Measurements from ENCODE around the gene MYADML2.
"Not testable (repeated sequence)": the region's sequence is repeated elsewhere in the genome, so short reads cannot be mapped to it uniquely, and the experiment has no call there.

MYADML2 gene, protein sequence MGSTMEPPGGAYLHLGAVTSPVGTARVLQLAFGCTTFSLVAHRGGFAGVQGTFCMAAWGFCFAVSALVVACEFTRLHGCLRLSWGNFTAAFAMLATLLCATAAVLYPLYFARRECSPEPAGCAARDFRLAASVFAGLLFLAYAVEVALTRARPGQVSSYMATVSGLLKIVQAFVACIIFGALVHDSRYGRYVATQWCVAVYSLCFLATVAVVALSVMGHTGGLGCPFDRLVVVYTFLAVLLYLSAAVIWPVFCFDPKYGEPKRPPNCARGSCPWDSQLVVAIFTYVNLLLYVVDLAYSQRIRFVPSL

DNA sequence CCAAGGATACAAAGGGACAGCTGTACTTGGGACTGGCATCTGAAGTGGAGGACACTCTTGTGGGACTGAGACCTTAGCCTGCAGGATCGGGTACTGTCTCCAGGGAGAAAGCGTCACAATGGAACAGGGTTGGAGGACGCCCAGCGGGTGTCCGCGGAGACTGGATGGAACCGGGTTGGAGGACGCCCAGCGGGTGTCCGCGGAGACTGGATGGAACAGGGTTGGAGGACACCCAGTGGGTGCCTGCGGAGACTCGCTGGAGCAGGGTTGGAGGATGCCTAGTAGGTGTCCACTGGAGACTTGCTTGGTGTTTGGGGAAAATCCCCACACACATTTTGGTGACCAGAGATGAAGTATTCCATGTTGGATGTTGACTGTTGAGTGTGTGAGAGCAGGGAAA is at the start of gene MYADML2:
TSS of gene MYADML2 (minus strand) at position 45 of the 400 bp plus-strand sequence. CDS start 5,492 bp downstream, outside the sequence.
- FAIRE-seq = no peak

DNA sequence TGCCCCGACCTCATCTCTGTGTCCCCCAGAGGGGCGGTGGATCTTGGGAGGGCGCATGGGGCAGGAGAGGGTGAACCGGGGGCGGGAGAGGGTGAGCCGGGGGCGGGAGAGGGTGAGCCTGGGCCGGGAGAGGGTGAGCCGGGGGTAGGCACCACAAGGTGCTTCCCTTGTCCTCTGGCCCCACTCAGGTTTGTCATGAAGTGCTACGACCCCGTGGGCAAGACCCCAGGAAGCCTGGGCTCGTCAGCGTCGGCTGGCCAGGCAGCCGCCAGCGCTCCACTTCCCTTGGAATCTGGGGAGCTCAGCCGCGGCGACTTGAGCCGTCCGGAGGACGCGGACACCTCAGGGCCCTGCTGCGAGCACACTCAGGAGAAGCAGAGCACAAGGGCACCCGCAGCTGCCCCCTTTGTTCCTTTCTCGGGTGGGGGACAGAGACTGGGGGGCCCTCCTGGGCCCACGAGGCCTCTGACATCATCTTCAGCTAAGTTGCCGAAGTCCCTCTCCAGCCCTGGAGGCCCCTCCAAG is 49.3 kb upstream of the MYADML2 start:
- FAIRE-seq = no peak

- FAIRE-seq = no peak
Observed at GRCh38 chr17:81995463-81996231, 48.6 kb upstream of the MYADML2 start.

GRCh38 chr17:81994593-81995462 is 47.8 kb upstream of the MYADML2 start:
- FAIRE-seq = no peak

GRCh38 chr17:81993729-81994592 is 46.9 kb upstream of the MYADML2 start:
- no peak for FAIRE-seq

- FAIRE-seq = no peak
Observed at GRCh38 chr17:81992306-81993102, 45.5 kb upstream of the MYADML2 start.

DNA sequence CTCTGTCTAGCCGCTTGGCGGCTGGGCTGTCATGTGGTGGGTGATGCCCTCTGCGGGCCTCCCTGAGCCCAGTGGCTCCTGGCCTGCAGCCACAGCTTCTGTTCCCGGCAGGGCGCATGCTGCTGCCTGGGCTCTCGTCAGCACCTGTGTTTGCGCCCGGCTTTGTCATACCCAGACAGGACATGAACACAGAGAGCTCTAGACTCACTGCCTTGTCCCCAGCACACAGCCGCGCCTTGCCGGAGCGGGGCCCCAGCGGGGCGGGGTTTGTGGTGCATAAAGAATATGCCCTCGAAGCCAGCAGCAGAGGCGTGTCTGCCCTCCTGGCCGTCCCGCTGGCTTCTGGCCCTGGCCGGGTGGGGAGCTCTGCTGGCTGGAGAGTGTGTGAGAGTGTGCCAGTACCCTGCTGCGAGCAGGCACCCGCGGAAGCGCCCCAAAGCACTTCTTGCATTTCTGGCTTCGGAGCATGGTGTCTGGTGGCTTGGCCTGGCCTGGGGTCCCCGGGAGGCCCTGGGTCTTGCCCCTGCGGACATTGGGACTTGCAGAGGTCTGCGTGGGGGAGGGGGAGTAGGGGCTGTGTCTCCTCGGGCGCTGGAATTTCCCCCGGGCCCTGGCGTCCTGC is 44.8 kb upstream of the MYADML2 start:
- FAIRE-seq = no peak

DNA sequence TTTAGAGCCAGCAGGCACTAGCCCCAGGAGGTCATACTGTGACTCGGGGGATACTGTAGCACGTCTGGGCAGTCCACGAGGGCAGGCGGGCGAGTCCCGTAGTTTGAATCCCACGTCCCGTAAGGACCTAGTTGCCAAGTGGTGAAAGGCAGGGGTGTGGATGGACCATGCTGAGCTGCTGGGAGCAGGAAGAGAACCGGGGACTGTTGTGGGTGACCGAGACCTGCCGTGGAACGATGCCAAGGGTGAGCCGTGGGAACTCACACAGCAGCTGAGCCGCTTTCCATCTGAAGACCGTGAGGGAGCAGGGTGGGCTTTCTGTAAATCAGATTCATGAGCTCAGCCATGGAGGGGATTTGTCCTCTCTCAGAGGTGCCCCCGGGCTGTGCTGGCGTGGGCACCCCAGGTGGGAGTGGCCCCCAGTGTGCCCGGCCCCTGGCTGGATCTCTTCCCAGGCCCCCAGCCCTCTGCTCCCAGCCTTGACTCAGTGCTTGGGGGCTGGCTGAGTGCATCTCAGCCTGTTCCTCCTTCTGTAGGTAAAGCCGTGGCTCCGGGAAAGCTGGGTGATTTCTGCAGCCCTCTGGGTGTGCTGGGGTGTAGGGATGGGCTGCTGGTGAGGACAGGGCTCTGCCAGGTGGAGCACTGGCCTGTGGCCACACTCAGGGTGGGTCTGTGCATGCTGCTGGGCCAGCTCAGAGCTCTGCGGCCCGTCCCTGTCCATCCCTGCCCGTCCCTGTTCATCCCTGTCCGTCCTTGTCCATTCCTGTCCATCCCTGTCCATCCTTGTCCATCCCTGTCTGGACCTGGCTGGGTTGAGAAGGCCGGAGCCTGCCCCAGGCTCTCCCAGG is 44.0 kb upstream of the MYADML2 start:
- no peak for FAIRE-seq

- FAIRE-seq = no peak
Observed at GRCh38 chr17:81987161-81987770, 40.2 kb upstream of the MYADML2 start.

GRCh38 chr17:81986606-81987005 is 39.6 kb upstream of the MYADML2 start:
- no peak for FAIRE-seq

DNA sequence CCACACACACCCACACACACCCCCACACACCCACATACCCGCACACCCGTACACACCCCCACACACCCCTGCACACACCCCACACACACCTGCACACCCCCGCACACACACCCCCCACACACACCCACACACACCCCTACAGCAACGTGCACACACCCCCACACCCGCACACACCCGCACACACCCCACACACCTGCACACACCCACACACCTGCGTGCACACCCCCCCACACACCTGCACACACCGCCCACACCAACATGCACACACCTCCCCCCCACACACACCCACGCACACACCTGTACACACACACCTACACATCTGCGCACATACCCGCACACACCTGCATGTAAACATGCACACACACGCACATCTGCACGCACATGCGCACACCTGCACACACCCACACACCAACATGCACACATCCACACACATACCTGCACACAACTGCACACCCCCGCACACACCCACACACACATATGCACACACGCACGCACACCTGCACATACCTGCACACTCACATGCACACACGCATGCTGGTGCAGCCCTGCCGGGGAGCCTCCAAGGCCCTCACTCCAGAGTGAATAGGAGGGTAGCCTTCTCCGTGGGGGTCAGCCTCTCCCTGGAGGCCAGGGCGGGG is 37.9 kb upstream of the MYADML2 start:
- FAIRE-seq = no peak

- no peak for FAIRE-seq
Observed at GRCh38 chr17:81983639-81984373, 36.8 kb upstream of the MYADML2 start.

DNA sequence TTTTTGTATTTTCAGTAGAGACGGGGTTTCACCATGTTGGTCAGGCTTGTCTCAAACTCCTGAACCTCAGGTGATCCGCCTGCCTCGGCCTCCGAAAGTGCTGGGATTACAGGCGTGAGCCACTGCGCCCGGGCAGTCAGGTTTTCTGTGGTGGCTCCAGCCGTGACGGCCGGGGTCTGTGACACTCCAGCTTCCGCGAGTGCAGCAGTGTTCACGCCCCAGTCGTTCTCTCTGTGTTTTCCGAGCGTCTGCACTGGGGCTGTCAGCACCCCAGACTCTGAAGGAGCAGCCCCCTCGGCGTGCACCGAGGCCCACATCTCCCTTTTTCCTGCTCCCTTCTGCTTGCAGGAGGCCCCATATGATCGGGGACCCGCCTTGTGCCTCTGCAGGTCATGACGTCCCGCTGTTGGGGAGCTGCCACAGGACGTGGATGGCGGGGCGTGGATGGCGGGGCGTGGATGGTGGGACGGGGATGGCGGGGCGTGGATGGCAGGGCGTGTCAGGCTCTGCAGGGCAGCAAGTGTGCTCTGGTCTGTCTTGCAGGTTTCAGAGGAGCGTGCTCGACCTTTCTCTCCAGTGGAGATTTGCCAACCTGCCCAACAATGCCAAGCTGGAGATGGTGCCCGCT is 36.1 kb upstream of the MYADML2 start:
- no peak for FAIRE-seq

DNA sequence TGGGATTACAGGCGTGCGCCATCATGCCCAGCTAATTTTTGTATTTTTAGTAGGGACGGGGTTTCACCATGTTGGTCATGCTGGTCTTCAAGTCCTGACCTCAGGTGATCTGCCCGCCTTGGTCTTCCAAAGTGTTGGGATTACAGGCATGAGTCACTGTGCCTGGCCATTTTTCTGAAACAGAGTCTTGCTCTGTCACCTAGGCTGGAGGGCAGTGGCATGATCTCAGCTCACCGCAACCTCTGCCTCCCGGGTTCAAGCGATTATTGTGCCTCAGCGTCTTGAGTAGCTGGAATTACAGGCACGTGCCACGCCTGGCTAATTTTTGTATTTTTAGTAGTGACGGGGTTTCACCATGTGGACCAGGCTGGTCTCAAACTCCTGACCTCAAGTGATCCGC is 34.5 kb upstream of the MYADML2 start:
- not testable (repeated sequence) for FAIRE-seq

DNA sequence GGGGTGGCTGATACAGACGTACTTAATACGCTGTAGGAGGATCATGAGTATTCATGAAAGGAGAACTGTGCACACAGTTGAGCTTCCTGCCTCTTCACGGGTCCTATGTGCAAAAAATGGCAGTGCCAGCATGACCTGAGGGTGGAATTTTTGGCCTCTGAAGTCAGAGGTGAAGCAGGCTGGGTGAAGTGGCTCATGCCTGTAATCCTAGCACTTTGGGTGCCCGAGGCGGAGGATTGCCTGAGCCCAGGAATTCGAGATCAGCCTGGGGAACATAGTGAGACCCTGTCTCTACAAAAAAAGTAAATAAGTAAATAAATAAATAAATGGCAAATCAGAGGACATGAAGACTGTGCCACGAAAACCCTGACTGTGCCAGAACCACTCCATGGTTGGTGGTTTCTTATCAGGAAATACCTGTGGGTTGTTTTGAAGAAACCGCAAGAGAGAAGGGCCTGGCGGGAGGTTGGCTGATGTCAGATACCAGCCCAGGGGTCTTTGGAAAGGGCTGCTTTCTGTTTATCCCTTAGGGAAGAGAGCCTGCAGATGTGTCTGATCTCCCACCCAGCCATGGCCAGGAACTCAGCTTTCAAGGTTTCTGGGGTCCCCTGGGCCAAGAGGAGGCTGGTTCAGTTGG is 33.8 kb upstream of the MYADML2 start:
- FAIRE-seq = no peak

- no peak for FAIRE-seq
Observed at GRCh38 chr17:81980122-81980521, 33.1 kb upstream of the MYADML2 start.

Measured in A204.1 (cell line).